ENCODE measurements around the gene WWP2.
"Not testable (repeated sequence)": the region's sequence is repeated elsewhere in the genome, so short reads cannot be mapped to it uniquely, and the experiment has no call there.

Gene WWP2

GRCh38 chr16:69798466-69798865, 36.3 kb downstream of the WWP2 start:
- DNase-seq, result peak in 1 of 2 experiments; percentile 8

- no peak for DNase-seq
Observed at GRCh38 chr16:69799611-69800031, 37.5 kb downstream of the WWP2 start.

- DNase-seq, result no peak
Observed at GRCh38 chr16:69804297-69804696, 42.2 kb downstream of the WWP2 start.

GRCh38 chr16:69806776-69807175, 44.6 kb downstream of the WWP2 start:
- not testable (repeated sequence) for DNase-seq

- no peak for DNase-seq
Observed at GRCh38 chr16:69812688-69813014, 50.5 kb downstream of the WWP2 start.

GRCh38 chr16:69814078-69814477, 51.9 kb downstream of the WWP2 start:
- no peak for DNase-seq

GRCh38 chr16:69814561-69814960, 52.4 kb downstream of the WWP2 start:
- no peak for DNase-seq

GRCh38 chr16:69815216-69815883, 53.2 kb downstream of the WWP2 start:
- DNase-seq, result not testable (repeated sequence)

GRCh38 chr16:69816996-69817395, 54.9 kb downstream of the WWP2 start:
- DNase-seq, result no peak

- no peak for DNase-seq
Observed at GRCh38 chr16:69818891-69819545, 56.9 kb downstream of the WWP2 start.

GRCh38 chr16:69820926-69821541, 58.9 kb downstream of the WWP2 start:
- DNase-seq, result no peak

GRCh38 chr16:69821844-69822173, 59.7 kb downstream of the WWP2 start:
- no peak for DNase-seq

GRCh38 chr16:69822174-69822935, 60.2 kb downstream of the WWP2 start:
- DNase-seq, result no peak

GRCh38 chr16:69823831-69824563, 61.9 kb downstream of the WWP2 start:
- no peak for DNase-seq

- DNase-seq, result not testable (repeated sequence)
Observed at GRCh38 chr16:69824564-69825142, 62.5 kb downstream of the WWP2 start.

- no peak for DNase-seq
Observed at GRCh38 chr16:69827524-69827923, 65.4 kb downstream of the WWP2 start.

GRCh38 chr16:69829338-69829737, 67.2 kb downstream of the WWP2 start:
- DNase-seq, result no peak

- no peak for DNase-seq
Observed at GRCh38 chr16:69830146-69830533, 68.0 kb downstream of the WWP2 start.

GRCh38 chr16:69830534-69831211, 68.5 kb downstream of the WWP2 start:
- no peak for DNase-seq

GRCh38 chr16:69831212-69832123, 69.3 kb downstream of the WWP2 start:
- no peak for DNase-seq
